ENCODE measurements around the gene MYPN.
"Not testable (repeated sequence)": the region's sequence is repeated elsewhere in the genome, so short reads cannot be mapped to it uniquely, and the experiment has no call there.

Gene MYPN

DNA sequence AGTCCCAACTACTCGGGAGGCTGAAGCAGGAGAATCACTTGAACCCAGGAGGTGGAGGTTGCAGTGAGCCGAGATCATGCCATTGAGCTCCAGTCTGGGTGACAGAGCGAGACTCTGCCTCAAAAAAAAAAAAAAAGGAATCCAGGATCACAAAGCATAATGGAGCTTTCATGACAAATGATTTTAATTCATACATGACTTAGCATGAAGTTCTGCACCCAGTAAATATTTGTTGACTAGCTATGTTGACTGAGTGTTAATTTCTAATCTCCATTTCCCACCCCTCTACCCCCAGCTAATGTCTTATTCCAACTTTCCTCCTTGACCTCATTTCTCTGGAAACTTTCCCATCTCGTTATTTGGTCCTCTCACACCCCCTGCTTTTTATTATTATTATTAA, 69.3 kb downstream of the MYPN start:
- DNase-seq = no peak

- DNase-seq = no peak
Observed at GRCh38 chr10:68179016-68179415, 69.7 kb downstream of the MYPN start.

GRCh38 chr10:68180490-68180889, 71.2 kb downstream of the MYPN start:
- DNase-seq = no peak

GRCh38 chr10:68184546-68184945, 75.3 kb downstream of the MYPN start:
- no peak for DNase-seq

DNA sequence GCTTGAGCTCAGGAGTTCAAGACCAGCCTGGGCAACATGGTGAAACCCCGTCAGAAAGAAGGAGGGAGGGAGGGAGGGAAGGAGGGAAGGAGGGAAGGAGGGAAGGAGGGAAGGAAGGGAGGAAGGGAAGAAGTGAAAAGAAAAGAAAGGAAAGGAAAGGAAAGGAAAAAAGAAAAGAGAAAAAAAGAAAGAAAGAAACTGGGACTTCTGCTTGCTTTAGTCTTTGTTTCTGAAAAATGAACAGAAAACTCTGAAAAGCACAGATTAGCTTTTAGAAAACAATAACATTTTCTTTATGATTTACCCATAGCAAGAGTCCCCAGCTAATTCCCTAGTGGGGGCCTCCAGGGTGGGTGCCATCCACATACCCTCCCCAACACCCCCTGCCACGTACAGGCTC, 75.8 kb downstream of the MYPN start:
- no peak for DNase-seq

DNA sequence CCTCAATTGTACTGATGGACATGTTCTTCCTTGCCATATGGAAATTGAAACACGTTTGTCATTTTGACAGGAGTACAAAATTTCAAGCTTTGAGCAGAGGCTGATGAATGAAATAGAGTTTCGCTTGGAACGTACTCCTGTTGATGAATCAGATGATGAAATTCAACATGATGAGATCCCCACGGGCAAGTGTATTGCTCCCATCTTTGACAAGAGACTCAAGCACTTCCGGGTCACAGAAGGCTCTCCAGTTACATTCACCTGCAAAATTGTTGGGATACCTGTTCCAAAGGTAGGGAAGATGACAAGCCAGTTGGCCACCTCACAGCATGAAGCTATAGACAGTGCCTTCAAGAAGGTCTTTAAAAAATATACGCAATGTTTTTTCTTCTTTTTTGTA, 79.5 kb downstream of the MYPN start:
- no peak for DNase-seq

DNA sequence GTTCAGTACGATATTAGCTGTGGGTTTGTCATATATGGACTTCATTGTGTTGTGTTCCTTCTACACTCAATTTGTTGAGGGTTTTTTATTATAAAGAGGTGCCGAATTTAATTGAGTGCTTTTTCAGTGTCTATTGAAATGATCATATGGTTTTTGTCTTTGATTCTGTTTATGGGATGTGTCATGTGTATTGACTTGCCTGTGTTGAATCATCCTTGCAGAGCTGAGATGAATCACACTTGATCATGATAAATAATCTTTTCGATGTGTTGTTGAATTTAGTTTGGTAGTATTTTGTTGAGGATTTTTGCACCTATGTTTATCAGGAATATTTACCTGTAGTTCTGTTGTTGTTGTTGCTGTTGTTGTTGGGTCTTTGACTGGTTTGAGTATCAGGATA, 82.8 kb downstream of the MYPN start:
- no peak for DNase-seq

DNA sequence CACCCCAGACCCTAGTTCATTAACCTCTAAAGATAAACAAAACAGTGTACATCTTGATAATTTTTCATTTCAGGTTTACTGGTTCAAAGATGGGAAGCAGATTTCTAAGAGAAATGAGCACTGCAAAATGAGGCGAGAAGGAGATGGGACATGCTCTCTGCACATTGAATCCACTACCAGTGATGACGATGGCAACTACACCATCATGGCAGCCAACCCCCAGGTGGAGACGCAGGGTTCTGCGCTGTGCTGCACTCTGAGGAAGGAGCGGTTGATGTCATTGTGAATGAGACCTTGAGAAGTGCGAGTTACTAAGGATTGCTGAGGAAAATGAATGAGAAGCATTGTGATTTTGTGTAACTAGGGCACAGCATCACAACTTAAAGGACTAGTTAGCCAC, 85.0 kb downstream of the MYPN start:
- no peak for DNase-seq

GRCh38 chr10:68195776-68196175, 86.5 kb downstream of the MYPN start:
- not testable (repeated sequence) for DNase-seq

- no peak for DNase-seq
Observed at GRCh38 chr10:68196701-68197100, 87.4 kb downstream of the MYPN start.

- no peak for DNase-seq
Observed at GRCh38 chr10:68202960-68203353, 93.7 kb downstream of the MYPN start.

DNA sequence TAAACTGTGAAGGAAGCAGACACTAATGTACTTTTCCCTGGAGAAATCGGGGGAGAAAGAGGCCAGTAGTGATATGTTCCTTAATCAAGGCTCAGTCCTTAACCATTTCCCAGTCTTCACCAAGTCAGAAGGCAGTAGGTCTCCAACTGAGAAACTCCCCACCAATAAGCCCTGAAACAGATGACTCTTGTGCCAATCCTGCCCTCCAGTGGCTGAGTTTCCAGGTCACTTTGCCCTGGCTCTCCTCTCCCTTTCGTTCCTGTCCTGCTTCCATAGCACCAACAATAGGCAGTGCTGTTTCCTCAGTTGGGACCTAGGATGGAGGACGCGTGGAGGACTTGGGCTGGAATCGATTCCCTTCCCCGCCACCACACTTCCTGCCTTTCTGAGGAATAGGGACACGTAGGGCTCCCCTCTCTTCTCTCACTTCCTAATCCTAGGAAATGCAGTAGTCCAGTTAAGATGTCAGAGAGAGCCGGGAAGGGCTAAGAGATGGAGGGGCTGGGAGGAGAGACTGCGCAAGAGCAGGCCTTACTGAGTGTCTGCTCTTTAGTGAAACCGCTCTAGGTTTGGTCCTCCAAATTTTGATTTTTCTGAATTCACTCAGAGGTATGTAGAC, 99.2 kb downstream of the MYPN start:
- DNase-seq = no peak

GRCh38 chr10:68211669-68212068, 102.4 kb downstream of the MYPN start:
- DNase-seq = no peak

GRCh38 chr10:68212721-68213352, 103.5 kb downstream of the MYPN start:
- no peak for DNase-seq

DNA sequence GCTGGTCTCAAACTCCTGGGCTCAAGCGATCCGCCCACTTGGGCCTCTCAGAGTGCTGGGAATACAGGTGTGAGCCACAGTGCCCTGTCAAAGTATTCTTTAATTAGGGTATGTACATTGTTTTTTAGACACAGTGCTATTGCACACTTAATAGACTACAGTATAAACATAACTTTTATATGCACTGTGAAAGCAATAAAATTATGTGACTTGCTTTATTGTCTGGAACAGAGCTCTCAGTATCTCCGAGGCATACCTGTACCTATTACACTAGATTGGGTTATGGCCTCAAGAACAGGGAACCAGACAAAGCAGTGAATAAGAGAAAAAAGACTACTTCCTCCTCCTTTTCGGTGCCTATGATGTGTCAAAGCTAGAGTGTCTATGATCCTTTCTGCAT, 109.5 kb downstream of the MYPN start:
- DNase-seq = no peak

- DNase-seq = no peak
Observed at GRCh38 chr10:68221196-68221595, 111.9 kb downstream of the MYPN start.

GRCh38 chr10:68222391-68222790, 113.1 kb downstream of the MYPN start:
- DNase-seq = no peak

DNA sequence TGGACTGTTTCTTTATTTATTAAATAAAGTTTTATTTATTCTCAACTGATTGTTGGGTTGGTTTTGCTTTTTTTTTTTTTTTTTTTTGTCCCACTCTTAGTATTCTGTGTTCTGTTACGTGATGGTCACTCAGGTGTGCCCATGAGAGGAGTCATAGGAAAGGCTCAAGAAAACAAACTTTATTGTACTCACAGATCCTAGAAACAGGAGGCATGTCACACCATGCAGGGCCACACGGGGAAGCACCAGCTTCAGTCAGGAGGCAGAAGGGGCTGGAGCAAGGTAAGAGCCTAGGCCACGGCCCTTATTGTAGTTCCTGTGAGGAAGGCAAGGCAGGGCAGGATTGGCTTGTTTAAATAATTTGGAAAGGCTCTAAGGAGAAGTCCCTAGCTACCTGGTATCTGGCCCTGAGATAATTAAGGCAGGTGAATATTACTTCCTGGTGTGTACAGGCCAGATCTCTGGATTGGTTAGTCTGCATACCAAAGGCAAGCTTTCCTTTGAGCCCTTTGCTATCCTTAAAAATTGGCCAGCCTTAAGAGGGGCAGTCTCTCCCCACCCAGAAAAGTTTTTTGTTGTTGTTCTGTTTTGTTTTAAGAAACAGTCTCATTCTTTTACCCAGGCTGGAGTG, 114.4 kb downstream of the MYPN start:
- DNase-seq = no peak

DNA sequence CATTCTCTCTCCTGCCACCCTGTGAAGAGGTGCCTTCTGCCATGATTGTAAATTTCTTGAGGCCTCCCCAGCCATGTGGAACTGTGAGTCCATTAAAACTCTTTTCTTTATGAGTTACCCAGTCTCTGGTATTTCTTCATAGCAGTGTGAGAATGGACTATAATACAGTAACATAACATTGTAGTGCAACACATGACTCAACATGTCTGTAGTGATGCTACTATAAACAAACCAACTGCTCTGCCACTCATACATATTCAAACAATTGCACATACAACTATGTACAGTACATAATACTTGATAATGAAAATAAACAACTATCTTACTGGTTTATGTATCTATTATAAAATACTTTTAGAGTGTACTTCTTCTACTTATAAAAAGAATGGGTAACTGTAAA, 115.5 kb downstream of the MYPN start:
- DNase-seq = no peak

DNA sequence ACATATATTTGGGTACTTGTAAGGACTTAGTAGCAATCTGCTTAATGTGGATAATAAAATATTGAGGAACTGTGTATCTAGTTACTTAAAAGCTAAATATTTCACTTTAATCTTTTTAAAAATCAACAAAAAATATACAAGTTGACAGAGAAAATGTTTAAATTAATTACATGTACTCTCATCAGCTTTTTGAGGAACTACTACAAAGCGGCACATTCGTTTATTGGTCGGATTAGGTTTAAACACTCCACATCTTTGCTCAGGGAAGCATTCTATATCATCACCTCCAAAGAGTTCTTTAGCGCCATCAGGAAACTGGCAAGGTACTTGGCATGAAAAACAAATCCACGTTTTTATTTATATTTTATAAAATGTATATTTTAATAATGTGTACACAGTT, 121.0 kb downstream of the MYPN start:
- no peak for DNase-seq

- peak; percentile 23 to 46 for DNase-seq
Observed at GRCh38 chr10:68231106-68231816, 122.0 kb downstream of the MYPN start.

- no peak for DNase-seq
Observed at GRCh38 chr10:68231817-68232251, 122.5 kb downstream of the MYPN start, which contains the start of gene ATOH7. Gene ATOH7, minus strand, starts transcription at chr10:68232113. Its CDS starts 436 bp downstream, at chr10:68231677.

GRCh38 chr10:68233046-68233445, 123.8 kb downstream of the MYPN start:
- DNase-seq = no peak

GRCh38 chr10:68235111-68235510, 125.8 kb downstream of the MYPN start:
- no peak for DNase-seq

Measured in stimulated activated CD4-positive, alpha-beta T cell treated with anti-CD3 and anti-CD28 coated beads, Interleukin-2, amount 100 ng/mL, for 48 hours (primary cell).